UCSD-AML1 (cell line): Measurements from ENCODE around the gene ACY1.
"Not testable (repeated sequence)": the region's sequence is repeated elsewhere in the genome, so short reads cannot be mapped to it uniquely, and the experiment has no call there.

ENCODE experiments used
- DNase-seq: peaks from one replicate; lab custom pipeline; 2025; ENCODE audit not compliant: unreplicated experiment; lab: John Stamatoyannopoulos, UW

Gene ACY1

DNA sequence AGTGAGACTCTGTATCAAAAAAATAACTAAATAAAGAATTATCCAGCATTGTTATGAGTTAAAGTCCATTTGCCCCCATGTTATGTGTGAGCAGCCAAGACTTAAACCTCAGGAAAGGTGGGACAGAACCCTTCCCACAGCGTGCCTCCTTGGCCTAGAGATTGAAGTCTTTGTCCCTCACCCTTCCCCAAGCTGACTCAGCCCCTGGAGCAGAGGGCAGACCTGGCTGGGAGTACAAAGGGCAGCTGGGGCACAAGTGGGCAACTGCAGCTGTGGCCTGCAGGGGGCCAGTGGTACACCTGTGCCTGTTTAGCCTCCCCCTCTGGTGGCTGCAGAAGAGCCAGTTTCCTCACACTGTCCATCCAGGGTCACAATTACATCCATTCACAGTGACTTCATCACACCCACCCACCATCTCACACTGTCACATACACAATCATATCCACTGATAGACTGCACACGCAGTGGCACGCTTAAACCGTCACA, 940 bp upstream of the ACY1 start:
- peak; percentile 72 for DNase-seq

DNA sequence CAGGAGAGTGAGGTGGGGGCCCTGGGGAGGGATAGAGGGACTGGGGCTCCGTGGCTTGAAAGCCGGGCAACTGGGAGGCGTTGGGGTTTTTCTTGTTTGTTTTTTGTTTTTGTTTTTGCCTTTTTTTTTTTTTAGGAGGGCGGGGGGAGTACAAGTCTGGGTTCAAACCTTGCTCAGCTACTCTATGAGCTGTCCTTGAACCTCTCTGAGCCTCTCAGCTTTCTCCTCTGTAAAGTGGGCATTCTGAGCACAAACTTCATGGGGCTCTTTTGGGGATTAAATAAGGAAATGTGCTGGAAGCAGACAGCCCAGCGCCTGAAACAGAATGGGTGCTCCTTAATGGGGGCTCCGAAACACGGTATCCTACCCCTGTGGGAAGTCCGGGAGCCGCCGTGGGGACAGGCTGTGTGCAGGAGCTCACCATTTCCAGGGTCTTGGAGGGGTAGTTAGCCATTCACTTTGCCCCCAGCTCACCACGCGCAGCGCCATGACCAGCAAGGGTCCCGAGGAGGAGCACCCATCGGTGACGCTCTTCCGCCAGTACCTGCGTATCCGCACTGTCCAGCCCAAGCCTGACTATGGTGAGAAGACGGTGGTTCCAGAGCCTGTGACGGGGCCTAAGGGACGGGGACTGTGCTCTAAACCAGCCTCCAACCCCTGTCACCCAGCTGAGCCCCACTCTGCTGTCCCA, 388 bp downstream of the ACY1 start:
- DNase-seq, result no peak

- DNase-seq, result no peak
These were observed 923 bp downstream of the ACY1 start for GRCh38 chr3:51984269-51984647.

DNA sequence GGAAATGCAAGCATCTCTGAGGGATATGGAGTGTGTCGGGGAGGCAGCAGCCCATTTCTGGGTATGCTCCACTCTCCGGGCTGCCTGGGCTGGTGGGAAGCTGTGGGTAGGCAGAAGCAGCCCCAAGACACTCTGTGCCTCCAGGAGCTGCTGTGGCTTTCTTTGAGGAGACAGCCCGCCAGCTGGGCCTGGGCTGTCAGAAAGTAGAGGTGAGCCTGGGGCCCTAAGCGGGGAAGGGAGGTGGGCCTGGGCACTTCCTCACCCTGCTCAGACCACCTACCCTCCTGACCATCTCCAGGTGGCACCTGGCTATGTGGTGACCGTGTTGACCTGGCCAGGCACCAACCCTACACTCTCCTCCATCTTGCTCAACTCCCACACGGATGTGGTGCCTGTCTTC, 1.7 kb downstream of the ACY1 start:
- no peak for DNase-seq

GRCh38 chr3:51986010-51986947, 2.9 kb downstream of the ACY1 start:
- no peak for DNase-seq

DNA sequence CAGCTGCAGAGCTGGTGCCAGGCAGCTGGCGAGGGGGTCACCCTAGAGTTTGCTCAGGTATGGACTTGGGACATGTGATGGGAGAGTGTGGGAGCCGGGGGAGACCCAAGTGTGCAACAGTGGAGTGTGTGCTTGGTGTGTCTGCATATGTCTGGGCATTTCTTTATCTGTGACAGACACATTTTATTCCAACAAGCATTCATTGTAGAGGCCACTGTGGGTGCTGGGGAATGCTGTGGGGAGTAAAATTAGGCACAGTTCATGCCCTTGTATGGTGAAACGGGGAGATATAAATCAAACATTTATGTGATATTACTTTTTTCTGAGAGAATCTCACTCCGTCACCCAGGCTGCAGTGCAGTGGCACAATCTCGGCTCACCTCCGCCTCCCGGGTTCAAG, 4.2 kb downstream of the ACY1 start:
- no peak for DNase-seq

- no peak for DNase-seq
These were observed 5.2 kb downstream of the ACY1 start for GRCh38 chr3:51988286-51989146.

GRCh38 chr3:51990501-51990971, 7.2 kb downstream of the ACY1 start:
- DNase-seq, result not testable (repeated sequence)

GRCh38 chr3:51992017-51992682, 8.8 kb downstream of the ACY1 start:
- DNase-seq, result no peak

DNA sequence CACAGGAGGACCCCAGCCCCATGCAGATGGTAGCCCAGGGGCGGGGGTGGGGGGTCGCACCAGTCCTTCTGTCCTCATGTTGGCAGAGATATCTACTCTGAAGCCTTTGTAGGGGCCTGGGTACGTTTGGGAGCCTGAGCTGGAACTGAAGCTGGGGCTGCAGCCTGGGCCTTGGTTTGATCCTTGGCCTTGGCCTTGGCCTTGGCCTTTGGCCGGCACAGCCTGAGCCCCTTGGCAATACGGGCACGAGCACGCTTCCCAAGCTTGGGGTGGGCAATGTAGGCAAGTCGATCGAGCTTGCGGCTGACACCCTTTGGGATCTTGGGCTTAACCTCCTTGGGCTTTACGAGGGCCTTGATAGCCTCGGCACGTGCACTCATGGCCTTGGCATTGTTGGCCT, 10.3 kb downstream of the ACY1 start:
- not testable (repeated sequence) for DNase-seq

GRCh38 chr3:51994530-51994929, 11.2 kb downstream of the ACY1 start:
- no peak for DNase-seq

DNA sequence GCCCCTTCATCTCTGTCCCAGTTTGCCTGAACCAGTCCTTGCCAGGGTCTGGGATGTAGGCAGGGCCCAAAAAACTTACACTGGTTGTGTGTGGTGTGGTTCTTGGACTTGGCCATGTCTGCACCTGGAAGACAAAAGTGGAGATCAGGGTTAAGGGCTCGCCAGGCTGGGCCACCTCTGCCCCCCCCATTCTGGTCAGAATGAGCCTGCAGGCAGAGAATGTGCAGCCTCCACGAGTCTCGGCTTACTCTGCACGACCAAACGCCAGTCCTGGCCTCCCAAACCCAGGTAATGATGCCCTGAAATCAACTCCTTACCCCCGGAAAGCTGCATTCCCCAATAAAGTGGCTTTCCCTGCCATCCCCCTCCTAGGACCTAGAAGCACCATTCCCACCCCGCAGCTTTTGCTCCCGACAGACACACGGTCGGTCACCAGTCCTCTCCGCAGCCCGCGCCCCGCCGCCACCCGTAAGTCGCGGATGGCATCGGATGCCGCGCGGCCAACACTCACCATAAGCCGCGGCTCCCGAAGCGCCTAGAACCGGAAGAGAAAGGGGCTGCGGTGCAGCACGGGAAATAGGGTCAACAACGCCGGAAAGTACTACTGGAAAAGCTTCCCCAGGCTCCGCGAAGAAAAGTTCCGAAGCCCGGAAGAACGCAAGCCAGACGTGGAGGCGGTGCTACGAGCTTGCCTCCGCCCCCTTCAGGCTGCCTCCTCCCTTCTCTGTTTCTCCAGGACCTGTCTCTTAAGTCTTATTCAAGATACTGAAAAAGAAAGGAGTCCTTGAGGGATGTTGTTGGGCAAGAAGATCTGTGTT, 12.2 kb downstream of the ACY1 start, which contains the start of gene RPL29:
RPL29 (minus strand) TSS at position 550 of the 818 bp plus-strand sequence; CDS start at position 116, 434 bp downstream.
- DNase-seq, result peak; percentile 93

GRCh38 chr3:51997172-51997571, 13.8 kb downstream of the ACY1 start:
- no peak for DNase-seq

DNA sequence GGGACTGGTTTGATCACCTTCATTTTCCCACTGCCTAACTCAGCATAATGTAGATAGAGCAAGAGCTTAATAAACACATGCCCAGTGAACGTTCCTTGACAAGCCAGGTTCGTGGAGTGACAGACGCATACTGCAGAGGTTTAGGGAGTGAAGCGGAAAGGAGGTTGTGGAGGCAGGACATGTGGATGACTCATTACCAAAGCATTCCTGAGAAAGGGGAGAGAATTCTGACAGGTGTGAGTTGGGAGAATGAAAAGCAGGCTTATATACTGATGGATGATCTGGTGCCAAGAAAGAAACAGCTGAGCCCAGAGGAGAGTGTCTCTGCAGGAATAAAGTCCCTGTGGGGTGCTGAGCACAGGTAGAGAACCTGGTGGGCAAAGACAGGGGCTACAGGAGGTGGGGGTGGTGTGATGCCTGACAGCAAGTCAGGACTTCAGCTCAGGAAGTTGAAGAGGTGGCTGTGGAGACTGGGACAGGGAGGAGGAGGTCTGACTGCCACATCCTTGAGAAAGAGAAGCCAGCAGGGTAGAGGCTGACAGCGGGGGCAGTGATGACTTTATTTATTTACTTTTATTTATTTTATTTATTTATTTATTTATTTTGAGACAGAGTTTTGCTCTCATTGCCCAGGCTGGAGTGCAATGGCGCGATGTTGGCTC, 14.7 kb downstream of the ACY1 start:
- no peak for DNase-seq

DNA sequence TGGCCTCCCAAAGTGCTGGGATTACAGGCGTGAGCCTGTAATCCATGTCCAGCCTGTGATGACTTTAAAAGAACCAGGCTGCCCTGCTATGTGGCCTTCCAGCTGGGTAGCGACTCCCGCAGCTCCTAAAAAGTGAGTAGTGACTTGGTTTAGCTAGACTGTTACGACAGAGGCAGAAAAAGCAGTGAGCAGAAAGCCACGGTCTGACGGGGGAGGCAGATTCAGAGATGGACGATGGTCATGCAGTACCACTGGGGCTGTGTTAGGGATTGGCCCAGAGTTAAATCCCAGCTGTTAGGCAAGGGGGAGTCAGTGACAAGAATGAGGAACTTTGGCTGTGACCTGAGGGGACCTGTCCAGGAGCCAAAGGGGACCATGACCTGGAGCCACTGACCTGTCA, 15.4 kb downstream of the ACY1 start:
- no peak for DNase-seq

DNA sequence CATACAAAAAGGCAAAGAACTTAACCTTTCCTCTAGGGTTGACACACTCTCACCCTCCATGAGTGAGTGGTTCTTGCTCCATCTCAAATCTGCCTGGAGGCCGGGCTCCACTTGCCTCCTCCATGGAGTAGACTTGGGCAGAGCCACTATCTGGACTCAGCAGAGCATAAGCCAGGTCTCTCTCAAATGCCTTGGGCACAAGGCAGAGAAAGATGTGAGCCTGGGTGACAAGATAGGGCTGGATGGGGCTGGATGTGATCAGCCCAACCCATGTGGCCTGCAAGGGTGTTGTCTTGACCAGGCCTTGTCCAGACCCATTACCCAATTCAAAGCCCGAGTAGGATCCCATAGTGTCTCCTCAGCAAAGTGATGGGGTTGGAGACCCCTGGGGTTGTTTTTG, 16.5 kb downstream of the ACY1 start:
- DNase-seq, result no peak

DNA sequence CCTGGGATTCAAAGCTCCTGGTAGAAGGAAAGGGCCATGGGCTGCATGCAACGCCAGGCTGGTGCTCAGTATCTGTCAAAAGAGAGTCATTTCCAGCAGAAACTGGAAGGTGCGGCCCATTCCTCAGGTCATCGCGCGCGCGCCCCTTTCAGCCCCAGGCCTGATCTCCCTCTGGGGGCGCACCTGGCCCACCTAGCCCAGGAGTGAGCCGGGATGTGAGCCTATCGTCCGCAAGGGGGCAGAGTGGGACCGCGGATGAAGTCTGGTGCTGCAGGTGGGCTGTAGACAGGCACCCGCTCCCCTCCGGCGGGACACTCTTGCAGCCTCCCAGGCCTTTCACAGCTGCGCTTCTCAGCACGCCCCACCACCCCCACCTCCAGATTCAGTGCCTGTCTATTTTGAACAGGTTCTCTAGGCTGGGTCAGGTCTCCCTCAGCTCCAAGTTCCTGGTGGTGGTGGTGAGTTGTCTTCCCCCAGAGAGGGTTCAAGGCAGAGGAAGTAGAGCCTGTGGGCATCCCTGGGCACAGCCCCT, 18.2 kb downstream of the ACY1 start:
- peak; percentile 79 for DNase-seq

- DNase-seq, result no peak
These were observed 19.4 kb downstream of the ACY1 start for GRCh38 chr3:52002748-52003147.
